NOMO-1 treated with DMSO at 0.1 percent for 48 hours (cell line): ENCODE data around the gene ARHGAP8.
"Not testable (repeated sequence)": the region's sequence is repeated elsewhere in the genome, so short reads cannot be mapped to it uniquely, and the experiment has no call there.

Experiments used
- DNase-seq: peaks from one replicate; lab custom pipeline; 2025; ENCODE audit not compliant: unreplicated experiment; lab: John Stamatoyannopoulos, UW

ARHGAP8 gene

DNA sequence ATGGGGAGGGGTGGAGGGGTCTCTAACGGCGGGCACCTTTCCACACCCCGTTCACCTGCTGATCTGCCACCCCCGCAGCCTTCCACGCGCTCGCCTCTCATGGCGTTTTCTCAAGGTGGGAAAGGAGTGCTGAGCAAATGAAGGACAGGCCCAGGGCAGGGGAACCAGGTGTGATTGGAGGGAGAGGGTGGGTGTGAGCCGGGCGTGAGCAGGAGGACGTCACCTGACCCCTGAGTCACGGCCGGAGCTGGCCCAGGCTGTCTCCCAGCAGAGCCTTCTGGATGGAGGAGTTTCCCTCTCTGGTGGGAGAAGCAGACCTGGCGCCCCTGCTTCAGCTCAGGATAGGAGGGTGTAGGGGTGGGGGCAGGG, 14.0 kb upstream of the ARHGAP8 start:
- no peak for DNase-seq

DNA sequence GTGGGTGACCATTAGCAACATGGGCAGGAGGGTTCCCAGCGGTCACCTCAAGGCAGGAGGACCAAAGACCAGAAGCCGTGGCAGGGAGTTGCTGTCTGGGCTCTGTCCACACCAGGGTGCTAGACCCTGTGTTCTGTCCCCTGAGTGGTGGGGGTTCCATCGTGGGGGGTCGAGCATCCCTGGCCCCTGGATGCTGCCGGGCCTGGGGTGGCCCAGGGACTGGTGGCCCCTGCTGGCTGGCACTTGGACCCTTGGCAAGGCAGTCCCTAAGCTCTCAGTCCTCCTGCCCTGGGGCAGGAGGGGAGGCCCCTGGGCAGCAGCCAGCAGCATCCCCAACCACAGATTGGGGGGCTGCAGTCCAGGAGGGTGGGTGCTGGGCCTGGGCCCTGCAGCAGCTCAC, 13.4 kb upstream of the ARHGAP8 start:
- DNase-seq: no peak

DNA sequence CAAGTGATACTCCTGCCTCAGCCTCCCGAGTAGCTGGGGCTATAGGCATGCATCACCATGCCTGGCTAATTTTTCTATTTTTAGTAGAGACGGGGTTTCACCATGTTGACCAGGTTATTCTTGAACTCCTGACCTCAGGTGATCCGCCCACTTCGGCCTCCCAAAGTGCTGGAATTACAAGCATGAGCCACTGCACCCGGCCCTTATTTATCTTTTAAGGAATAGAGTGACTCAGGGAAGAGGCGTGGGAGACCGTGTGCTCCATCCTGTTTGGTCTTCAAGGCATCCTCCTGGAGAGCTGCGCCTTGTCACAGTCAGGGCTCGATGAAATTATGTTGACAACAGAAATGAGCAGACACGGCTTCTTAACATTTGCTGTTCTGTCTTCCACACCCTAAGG, 12.7 kb upstream of the ARHGAP8 start:
- DNase-seq: not testable (repeated sequence)

DNA sequence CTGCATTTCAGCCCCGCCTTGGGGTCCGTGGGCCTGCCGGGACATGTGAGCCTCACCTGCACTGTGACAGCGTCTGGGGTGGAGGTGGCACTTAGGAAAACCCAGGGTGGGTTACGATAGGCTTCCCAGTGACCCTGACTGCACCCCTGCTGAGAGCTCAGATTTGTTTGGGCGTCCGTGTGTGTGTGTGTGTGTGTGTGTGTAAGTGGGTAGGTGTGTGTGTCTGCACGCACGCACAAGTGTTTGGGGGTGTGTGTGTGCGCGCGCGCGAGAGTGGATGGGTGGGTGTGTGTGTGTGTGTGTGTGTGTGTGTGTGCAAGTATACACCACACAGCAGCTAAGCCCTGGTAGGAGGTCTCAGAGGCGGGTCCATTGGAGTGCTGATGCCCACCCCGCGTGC, 12.1 kb upstream of the ARHGAP8 start:
- no peak for DNase-seq

DNA sequence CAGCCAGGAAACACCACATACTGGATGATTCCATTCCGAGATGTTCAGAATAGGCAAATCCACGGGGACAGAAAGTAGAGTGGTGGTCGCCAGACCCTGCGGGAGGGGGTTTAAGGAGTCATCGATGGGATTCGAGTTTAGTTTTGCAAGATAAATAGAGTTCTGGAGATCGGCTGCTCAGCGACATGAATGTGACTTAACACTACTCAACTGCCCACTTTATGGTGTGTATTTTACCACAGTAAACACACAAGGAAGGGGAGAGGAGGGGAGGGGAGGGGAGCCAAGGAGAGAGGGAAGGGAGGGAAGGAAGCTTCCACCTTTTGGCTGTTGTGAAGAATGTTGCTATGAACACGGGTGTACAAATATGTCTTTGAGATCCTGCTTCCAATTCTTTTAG, 10.4 kb upstream of the ARHGAP8 start:
- no peak for DNase-seq

DNA sequence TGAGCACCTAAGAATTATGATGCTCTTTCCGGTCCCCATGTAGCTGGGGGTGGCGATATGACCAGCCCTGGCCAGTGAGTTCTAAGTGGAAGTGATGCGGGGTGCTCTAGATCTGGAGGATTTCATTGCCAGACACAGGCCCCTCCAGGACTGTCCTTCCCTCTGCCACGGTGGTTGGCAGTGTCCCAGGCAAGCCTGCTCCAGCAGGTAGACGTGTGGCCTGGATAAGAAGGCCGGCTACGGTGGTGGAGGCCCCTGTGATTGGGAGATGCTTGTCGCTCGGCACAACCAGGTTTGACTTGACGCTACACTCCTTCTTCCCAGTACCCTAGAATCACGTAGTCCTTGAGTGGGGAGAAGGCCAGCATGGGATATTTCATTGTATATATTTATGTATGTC, 9.1 kb upstream of the ARHGAP8 start:
- DNase-seq: no peak

DNA sequence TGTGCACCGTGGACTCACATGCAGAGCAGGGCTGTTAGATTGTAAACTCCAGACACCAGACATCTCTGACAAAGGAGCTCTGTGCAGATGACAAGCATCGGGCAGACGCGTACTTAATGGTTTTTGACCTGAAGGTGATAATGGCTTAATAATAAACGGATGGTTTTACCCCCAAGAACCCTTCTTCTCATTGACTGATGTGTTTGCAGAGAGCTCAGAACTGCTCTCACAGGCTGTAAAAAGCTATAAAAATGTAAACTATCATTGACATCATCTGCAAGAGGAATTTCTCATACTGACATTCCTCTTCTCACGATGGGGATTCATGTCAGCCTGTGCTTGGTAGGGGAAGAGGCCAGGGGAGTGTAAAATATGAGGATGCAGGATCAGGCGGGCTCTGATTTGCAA, 8.6 kb upstream of the ARHGAP8 start:
- DNase-seq: no peak

DNA sequence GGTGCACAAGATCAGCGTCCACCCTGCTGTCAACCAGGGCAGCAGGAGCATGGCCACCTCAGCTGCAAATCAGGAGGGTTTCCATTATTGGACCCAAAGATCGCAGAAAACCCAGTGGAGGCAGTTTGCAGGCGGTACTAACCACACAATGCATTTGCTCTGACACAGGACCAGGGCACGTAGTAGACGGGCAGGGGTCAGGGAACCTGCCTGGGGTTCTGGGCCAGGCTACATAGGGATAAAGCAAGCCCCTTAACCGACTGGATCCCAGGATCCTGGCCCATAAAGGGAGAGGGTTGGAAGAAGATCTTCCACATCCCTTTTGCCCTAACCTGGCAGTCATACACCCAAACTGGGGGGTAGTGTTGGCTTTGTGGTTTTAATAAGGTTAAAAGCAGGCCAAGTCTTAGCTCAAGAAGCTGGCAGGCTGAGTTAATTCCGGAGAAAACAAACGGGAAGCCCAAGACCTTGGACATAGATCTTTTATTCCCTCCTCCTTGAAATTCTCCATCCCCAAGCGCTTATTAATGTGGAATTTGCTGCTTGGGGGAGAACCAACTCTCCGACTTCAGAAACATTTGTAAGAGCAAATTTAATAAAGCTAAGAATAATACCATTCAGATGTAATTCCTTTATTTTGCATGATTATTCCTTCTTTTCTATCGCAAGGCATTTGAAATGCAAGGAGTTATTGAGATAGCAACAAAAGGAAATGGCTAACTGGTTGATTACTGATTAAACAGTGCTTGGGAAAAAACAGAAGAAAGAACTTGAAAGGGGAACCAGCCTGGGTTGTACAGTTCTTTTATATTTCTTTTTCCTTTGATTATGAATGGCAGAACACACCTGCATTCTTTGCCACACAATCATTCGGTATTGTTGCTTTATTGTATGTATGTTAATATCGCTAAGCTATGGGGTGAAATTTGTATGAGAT, 6.3 kb upstream of the ARHGAP8 start:
- no peak for DNase-seq

DNA sequence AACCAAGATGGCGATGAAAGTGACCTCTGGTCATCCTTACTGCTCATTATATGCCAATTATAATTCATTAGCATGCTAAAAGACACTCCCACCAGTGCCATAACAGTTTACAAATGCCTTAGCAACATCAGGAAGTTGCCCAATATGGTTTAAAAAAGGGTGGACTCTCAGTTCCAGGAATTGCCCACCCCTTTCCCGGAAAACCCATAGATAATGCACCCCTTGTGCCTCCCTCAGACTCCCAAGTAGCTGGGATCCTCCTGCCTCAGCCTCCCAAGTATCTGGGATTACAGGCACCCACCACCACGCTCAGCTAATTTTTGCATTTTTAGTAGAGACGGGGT, 4.6 kb upstream of the ARHGAP8 start:
- DNase-seq: not testable (repeated sequence)

DNA sequence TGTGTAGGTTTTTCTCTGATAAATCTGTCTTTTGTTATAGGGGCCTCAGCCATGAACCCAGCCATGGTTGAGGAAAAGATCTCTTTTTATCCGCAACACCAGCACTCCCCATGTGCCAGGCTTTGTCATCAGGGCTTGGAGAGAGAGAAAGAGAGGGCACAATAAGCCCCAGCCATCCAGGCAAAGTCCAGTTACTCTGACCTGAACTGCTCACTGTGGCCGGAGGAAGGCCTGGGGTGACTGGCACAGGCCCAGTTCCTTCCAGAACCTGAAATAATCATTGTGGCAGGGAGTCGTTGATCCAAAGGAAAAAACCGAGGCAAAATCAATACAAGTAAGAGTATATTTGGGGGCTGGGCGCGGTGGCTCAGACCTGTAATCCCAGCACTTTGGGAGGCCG, 3.9 kb upstream of the ARHGAP8 start:
- no peak for DNase-seq

DNA sequence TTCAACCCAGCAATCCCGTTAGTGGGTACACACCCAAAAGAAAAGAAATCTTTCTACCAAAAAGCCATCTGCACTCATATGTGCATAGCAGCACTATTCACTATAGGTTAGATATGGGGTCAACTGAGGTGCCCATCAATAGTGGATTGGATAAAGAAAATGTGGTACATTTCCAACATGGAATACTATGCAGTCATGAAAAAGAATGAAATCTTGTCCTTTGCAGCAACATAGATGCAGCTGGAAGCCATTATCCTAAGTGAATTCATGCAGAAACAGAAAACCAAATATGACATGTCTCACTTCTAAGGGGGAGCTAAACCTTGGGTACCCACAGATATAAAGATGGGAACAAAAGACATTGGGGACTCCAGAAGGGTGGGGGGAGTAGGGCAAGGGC, 1.9 kb upstream of the ARHGAP8 start:
- DNase-seq: no peak

DNA sequence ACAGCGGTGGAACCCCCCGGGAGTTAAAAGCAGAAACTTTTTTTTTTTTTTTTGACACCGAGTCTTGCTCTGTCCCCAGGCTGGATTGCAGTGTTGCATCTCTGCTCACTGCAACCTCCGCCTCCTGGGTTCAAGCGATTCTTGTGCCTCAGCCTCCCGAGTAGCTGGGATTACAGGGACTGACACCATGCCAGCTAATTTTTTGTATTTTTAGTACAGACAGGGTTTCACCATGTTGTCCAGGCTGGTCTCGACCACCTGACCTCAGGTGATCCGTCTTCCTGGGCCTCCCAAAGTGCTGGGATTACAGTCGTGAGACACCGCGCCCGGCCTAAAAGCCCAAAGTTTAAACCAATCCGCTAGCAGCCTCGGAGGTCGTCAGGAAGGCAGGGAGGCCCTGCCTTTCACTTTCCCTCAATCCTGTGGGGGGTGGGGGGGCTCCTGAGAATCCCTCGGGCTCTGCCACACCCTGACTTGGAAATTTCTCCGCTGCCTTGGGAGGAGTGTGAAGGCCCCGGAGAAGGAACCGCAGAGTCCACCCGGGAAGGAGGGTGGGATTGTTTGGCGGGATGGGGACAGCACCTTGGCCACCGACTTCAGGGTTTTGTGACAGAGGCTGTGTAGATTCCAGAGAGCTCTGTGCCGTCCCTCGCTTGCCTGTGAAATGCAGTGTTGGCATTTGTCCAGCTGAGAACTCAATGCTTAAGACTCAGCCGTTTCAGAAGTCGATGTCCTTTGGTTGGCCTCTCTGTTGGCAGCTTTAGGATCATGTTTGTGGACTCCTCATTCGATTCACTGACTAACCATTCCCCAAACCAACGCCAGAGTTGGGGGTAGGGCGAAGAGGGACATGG, 1.0 kb downstream of the ARHGAP8 start:
- no peak for DNase-seq

DNA sequence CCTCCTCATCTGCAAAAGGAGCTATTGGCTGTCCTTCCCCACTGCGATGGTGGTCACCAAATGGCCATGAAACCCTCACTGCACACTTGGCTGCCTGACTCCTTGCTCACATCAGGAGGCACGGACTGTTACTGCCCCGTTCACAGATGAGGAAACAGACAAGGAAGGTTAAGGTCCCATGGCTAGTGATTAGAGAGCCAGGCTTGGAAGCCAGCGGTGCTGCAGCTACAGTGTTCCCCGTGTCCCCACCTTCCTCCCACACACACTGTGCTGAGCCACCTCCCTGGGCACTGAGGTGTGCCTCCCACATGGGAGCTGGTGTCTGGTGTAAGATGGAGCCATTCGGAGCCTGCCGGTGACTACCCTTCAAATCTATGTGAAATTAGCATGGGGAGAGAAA, 2.6 kb downstream of the ARHGAP8 start:
- DNase-seq: no peak

DNA sequence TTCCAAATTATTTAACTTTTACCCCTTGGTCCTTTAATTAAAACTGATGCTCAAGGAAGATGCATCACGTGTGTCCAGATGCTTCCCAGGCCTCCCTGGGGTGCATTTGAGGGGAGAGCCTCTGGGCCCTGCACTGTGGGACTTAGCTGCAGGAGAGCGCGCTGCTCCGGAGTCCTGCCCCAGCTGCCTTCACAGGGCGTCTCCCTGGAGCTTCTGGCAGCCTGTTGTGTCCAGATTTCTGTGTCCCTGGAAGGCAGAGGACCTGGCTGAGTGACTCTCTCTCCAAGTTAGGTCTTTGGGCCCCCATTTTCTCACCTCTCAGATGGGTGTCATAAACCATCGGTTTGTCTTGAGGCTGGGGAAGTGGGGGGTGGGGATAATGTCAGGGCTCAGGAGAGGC, 3.0 kb downstream of the ARHGAP8 start:
- no peak for DNase-seq

DNA sequence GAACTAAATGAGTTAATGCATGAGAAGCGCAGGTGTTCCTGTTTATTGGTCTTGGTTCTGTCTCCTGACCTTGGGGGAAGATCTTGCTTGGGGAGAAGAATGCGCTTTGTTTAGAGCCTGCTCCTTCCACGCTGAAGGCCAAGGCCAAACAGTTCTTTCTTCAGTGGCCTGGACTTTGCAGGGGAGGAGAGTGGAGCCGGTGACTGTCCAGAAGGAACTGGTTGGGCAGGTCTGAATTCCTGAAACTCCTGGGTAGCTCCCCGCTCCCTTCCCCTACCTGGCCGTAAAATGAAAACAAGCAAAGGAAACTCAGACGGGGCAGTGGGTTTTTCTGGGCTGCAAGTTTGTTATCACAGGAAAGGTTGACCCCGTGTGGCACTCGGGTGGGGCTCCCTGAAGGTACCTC, 3.6 kb downstream of the ARHGAP8 start:
- DNase-seq: no peak

DNA sequence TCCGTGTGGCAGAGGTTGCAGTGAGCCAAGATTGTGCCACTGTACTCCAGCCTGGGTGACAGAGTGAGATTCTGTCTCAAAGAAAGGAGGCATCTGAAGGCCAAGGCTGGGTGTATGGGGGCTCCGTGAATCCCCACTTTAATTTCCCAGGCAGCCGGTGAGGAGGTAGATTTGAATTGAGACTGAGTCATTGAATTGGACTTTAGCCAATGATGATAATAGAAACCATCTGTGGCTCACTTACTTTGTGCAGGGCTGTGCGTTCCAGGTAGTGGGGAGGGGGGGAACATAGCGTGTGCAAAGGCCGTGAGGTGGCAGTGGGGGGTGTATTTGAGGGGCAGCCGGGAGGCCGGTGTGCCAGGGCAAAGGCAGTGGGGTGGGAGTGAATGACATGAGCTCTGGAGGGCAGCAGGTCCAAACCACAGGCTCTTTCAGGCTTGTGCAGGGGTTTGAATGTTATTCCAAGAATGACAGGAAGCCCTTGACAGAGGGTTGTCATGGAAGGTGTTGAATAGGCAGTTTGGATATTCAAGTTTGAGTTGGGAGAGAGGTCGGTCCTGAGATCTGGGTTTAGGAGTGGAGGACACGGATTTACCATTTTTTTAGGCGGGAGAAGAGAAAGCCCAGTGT, 6.1 kb downstream of the ARHGAP8 start:
- no peak for DNase-seq

DNA sequence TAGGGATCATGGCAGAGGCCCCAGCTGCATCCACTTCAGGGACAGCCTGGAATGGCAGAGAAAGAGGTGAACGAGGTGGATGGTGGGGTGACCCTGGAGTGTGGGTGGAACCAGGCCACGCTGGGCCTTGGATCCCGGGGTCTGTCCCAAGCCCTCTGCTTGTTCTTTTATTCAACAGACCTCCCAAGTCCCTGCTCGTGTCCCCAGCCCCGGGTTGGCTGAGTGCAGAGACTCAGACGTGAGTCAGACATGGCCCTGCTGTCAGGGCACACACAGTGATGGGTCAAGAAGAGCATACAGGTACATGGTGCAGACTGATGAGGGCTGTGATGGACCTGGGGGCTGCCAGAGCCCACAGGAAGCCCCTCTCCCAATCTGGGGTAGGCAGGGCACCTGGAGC, 6.6 kb downstream of the ARHGAP8 start:
- DNase-seq: no peak

DNA sequence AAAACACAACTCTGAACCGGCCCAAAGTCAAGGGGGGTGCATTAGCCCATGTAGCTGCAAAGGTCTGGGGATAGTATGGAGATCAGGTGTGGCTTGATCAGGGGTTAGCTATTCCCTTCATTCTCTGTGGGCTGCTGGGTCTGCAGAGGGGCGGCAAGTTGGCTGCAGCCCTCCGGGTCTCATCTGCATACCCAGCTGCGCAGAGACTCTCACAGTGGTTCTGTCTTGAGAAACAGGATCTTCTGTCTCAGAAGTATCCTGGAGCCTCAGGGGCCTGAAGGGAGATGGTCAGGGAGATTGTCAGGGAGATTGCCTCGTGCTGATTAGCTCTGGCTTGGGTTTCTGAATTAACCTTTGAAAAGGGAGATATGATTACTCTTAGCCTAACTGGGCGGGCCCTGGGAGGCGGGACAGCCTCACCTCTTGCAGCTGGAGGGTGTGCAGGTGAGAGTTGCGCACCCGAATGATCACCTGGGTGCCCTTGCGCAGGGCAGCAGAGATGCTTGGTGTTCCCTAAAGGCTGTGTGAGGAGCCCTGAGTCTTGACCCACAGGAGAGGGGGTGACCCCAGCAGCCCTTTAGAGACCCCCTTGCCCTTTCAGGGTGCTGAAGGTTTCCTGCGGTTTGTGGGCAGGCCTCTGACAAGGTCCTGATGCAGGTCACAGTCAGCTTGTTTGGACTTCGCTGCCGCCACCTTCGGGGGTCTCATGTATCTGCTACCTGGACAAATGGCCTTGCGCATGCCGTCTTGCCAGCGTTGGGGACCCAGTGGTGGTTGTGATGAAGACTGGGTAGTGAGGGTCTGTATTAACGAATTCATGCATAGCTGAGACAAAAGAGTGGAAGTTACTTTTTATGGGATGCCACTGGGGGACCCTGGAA, 7.3 kb downstream of the ARHGAP8 start:
- no peak for DNase-seq

DNA sequence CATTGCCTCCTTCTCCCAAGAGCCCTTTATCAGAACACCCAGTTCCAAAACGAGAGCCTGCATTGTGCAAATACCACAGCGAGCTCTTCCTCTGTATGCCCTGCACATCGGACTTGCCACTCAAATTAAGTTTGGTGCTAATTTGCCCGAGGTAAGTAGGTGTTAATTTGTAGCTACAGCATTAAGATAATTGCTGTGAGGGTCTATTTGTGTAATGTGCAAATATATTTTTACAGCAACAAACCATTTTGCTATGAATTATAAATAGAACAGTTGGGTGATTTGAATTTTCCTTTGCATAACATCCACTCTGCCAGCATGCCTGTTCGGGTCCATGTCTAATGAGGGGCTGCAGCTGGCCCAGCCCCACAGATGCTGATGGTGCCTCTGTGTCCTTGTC, 8.1 kb downstream of the ARHGAP8 start:
- DNase-seq: no peak

DNA sequence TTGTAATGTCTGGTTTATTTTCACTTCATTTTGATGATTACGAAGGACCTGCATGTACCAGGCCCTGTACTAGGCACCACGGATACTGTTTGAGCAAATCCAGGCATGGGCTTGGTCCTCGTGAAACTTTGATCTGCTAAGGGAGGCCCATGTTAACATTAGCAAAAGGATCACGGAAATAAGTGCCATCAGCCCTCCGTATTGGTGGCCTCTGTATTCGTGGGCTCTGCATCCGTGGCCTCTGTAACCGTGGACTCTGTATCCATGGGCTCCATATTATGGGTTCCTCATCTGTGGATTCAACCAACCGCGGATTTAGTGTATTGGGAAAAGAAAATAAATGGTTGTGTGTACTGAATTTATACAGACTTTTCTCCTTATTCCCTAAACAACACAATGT, 8.7 kb downstream of the ARHGAP8 start:
- no peak for DNase-seq

DNA sequence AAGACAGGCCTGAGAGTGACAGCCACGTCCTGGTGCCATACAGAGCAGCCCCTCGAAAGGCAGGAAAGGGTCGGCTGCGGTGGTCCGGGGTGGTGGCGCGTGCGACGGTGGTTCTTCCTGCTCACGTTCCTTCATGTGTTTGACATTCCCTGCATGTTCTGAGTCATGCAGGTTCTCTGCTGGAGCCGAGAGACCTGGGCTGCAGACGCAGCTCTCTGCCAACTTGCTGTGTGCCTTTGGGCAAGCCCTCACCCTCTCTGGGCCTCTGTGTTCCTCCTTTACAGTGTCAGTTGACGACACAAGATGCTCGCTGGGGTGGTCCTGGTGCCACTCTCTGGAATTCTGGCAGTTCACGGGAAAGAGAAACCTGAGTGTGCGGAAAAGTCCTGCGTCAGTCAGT, 12.0 kb downstream of the ARHGAP8 start:
- no peak for DNase-seq
